ENCODE results near the gene RBM20.

Gene RBM20

GRCh38 chr10:110788620-110789385 lies 144.7 kb downstream of the RBM20 start:
- DNase-seq (ENCODE audit: low read depth), result no peak

DNA sequence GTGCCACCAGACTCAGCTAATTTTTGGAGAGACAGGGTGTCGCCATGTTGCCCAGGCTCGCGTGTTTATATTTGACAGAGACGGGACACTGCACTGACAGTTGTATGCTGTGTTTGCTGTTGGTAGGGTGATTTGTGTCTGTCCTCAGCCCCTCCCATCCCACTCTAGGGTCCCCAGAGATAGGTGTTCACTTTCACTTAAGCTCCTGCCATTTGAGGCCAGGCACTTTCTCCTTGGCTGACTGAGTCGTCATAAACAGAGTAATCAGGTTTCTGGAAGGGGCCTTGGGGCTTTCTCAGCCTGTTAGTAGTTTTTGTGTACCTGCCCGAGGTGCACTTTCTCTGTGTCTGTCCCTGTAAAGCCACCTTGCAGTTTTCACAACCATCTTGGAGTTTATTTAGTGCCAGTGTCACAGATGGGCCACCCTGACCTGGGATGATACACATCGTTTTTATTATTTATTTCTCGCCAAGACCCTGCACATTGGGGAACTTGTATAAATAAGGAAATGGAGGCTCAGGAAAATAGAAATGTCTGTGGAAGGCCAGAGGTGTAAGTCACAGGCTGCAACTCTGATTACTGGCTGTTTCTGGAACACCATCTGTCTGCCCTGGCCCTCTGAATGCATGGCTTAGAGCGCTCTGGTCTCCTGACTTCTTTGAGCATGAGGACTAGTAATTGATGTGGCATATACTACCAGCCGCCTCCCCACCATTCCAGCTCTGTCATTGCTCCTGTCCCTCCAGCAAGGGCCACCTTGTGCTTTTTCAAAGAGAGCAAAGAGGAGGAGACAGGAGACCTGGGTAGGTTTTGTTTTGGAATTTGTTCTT lies 145.7 kb downstream of the RBM20 start:
- no peak for DNase-seq (ENCODE audit: low read depth)

- no peak for DNase-seq (ENCODE audit: low read depth)
Measured at GRCh38 chr10:110790913-110791506, 146.9 kb downstream of the RBM20 start.

- DNase-seq (ENCODE audit: low read depth), result no peak
Measured at GRCh38 chr10:110791541-110792073, 147.5 kb downstream of the RBM20 start.

GRCh38 chr10:110792476-110793125 lies 148.5 kb downstream of the RBM20 start:
- DNase-seq (ENCODE audit: low read depth), result no peak

DNA sequence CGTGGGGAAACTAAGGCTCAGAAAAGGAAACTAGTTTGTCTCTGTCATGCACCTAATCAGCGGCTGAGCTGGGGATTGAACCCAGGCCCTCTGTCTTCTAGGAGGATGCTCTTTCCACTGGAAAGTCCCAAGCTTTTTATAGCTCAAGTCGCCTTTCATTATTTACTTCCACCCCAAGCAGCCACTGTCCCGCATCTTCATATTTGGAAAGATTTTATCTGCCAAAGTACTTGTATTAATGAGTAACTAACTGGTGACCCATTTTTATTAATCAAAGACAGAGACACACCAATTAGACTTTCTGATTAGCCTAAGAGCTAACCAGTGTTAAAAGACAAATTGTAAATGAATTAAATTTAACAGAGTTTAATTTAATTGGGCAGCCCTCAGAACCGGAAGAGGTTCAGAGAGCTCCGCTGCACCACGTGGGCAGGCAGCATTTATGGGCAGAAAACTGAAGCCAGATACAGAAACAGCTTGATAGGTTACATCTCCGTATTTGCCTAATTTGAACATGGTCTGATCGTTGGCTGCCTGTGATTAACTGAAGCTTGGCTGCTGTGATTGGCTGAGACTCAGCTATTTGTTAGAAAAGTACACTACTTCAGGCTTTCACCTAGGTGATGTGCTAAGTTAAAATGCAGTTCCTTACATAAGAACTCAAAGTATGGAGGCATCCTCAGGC lies 149.1 kb downstream of the RBM20 start:
- DNase-seq (ENCODE audit: low read depth), result no peak

- no peak for DNase-seq (ENCODE audit: low read depth)
Measured at GRCh38 chr10:110793886-110794285, 149.8 kb downstream of the RBM20 start.

DNA sequence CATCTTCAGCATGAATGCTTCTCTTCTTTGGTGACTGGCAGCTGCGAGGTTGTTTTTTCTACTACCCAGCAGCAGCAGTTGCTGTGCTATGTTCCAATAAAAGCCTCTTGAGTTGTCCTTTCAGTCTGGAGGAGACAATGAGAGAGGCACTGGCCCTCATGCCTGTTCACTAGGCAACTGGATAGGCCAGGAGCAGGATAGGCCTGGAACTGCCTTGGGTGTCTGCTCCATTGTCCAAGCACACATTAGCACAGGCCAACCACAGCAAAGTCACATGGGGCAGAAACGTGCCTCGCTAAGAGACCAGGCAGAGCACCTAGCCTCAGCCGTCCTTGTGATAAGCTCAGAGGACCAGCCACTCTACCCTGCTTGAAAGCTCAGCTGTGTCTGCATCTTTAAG lies 150.7 kb downstream of the RBM20 start:
- DNase-seq (ENCODE audit: low read depth), result no peak

- DNase-seq (ENCODE audit: low read depth), result no peak
Measured at GRCh38 chr10:110797416-110797815, 153.3 kb downstream of the RBM20 start.

DNA sequence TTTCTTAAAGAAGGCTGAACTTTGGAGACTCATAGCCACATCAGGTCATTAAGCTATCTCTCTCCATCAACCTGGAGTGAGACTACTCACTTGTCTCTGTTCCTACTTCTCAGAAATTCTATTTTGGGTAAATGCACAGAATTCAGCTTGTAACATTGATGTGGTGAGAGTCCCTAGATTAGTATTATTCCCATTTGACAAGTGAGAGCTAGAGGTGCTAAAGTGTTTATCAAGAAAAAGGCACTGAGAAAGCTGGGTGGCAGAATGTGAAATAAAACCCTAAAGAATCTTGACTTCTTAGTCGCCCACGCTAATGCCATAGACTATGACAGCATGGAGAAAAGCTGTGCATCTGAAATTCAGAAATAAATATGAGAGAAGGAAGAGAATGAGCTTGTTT lies 154.2 kb downstream of the RBM20 start:
- DNase-seq (ENCODE audit: low read depth), result no peak

GRCh38 chr10:110802090-110802489 lies 158.0 kb downstream of the RBM20 start:
- DNase-seq (ENCODE audit: low read depth), result no peak

GRCh38 chr10:110802551-110803238 lies 158.6 kb downstream of the RBM20 start:
- peak; percentile 3 for DNase-seq (ENCODE audit: low read depth)

- DNase-seq (ENCODE audit: low read depth), result no peak
Measured at GRCh38 chr10:110803239-110803749, 159.2 kb downstream of the RBM20 start.

DNA sequence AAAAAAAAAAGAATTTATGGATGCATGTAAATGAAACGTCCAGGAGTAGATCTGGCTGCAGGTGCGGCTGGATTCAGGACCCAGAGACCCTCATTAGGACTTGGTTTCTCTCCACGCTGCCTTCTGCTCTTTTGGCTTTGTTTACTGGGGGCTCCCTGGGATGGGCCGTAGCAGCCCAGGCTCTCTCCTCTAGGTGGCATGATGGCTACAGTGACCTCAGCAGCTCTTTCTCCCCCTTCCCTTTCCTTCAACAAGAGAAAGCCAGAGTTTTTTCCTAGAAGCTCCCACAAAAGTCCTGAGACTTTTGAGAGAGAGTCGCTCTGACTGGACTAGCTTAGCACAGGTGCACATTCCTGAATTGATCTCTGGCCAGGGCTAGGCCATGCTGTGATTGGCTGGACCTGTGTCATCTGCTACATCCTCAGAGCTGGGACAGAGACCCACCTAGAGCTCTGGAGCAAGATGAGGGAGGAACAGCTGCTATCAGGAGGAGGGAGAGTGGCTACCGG lies 159.7 kb downstream of the RBM20 start:
- DNase-seq (ENCODE audit: low read depth), result no peak

DNA sequence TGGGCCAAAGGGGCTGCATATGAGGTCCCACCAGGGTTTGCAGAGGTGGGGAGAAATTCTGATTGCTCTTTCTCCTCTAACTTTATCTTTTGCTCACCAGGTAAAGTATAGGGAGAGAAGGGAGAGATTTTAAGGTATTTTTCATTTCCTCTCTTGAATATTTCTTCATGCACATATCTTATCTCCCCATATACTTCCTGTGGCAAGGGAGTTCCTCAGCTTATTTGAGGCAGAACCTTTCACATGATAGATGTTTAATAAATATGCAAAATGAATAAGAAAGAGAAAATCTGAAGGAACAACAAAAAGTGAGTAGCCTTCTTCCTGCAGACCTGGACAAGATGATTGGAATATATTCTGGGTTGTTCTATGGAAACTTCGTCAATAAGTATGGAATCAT lies 160.2 kb downstream of the RBM20 start:
- DNase-seq (ENCODE audit: low read depth), result no peak

DNA sequence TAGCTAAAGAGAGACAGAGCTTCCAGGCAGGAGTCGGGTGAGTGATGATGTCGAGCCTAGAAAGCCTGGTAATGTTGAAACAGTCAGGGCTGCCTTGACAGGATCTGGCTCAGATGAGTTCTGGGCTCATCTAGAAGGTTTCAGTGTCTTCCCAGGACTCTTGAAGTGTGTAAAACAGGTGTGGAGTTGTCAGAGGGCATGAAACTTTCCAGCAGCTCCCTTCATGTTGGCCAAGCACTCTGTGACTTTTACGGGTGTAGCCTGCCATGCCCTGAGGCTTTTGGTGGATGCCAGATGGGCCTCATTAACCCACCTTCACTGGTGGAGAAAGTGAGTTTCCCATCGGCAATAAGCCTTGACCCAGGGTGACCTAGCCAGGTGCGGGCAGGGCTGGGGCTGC lies 161.2 kb downstream of the RBM20 start:
- DNase-seq (ENCODE audit: low read depth), result no peak

DNA sequence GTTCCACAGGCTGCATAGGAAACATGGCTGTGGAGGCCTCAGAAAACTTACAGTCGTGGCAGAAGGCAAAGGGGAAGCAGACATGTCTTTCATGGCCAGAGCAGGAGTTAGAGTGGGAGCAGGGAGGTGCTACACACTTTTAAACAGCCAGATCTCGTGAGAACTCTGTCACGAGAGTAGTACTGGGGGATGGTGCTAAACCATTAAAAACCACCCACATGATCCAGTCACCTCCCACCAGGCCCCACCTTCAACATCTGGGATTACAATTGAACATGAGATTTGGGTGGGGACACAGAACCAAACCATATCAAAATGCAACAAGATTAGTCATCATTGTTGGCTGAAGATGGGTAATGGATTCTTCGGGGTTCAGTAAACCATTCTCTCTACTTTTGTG lies 162.2 kb downstream of the RBM20 start:
- DNase-seq (ENCODE audit: low read depth), result no peak

GRCh38 chr10:110808123-110808522 lies 164.0 kb downstream of the RBM20 start:
- no peak for DNase-seq (ENCODE audit: low read depth)

DNA sequence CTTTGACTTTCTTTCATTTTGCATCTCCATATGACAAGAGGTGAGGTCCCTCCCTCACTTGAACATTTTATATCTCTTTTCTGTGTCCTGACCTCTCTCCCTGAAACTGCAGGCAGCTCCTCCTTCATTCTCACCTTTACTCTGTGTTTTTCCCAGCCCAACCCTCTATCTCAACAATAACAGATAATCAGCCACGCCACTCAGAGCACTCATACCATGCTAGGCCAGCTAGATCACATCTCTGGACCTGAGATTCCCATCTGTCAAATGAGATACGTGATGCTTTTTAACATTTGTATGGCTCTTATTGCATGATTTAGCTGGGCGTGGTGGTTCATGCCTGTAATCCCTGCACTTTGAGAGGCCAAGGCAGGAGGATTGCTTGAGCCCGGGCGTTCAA lies 164.5 kb downstream of the RBM20 start:
- DNase-seq (ENCODE audit: low read depth), result no peak

DNA sequence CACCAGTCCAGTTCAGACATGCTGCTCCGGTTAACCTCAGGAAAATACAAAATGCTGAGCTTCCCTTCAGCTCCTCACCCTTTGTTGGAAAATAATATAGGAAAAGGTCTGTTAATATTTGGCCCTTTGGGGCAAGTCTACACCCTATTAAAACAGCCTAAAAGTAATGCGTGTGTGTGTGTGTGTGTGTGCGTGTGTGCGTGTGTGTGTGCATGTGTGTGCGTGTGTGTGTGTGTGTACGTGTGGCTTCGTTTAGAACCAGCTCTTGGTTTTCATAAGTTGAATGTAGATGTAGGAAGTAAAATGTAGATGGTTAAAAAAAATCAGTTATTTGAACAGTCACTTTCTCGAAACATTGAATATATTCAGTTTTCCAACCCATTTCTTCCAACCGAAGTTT lies 166.5 kb downstream of the RBM20 start:
- no peak for DNase-seq (ENCODE audit: low read depth)

All from stimulated activated CD4-positive, alpha-beta T cell treated with anti-CD3 and anti-CD28 coated beads, Interleukin-2, amount 100 ng/mL, for 4 hours (primary cell).